Gastroesophageal sphincter (tissue), 4 donors: ENCODE results near the gene IMMP2L. TPM values are rescaled to one million over a fixed set of nuclear protein-coding genes. Genes with fewer than 3 reads are reported as not detected.

Experiments used
- ATAC-seq: fragments of 150-250 bp; one replicate; pipeline ENCODE4 v1.9.1; 2016; ENCODE audit warnings: mild to moderate bottlenecking, moderate library complexity
- H3K27ac ChIP-seq, 4 donors: fragments of 200-600 bp; sonication (generic) in 3 of 4; 1 replicate in 3 of 4; 2 replicates in 1 of 4; pipeline ENCODE4 v1.5.1; 2016 to 2019
- H3K27me3 ChIP-seq: fragments of 200-600 bp; sonication (generic); one replicate; pipeline ENCODE4 v1.5.1; 2019
- H3K36me3 ChIP-seq, 2 donors: fragments of 200-600 bp; sonication (generic); one replicate each; pipeline ENCODE4 v1.5.1; 2019; ENCODE audit warnings: control low read depth in 1 of 2
- H3K4me1 ChIP-seq, 3 donors: fragments of 200-600 bp; sonication (generic); 1 replicate in 2 of 3; 2 replicates in 1 of 3; pipeline ENCODE4 v1.5.1; 2016 to 2019; ENCODE audit warnings: control low read depth in 2 of 3
- H3K4me3 ChIP-seq, 2 donors: fragments of 200-600 bp; sonication (generic); one replicate each; pipeline ENCODE4 v1.5.1; 2019; ENCODE audit warnings: mild to moderate bottlenecking in 1 of 2, moderate library complexity in 1 of 2
- H3K9me3 ChIP-seq, 3 donors: fragments of 200-600 bp; sonication (generic); one replicate each; pipeline ENCODE4 v1.5.1; 2017 to 2019; ENCODE audit warnings: control low read depth in 2 of 3
- CTCF ChIP-seq, 4 experiments: fragments of 200-600 bp in 2 of 4; fragments of 450-650 bp in 2 of 4; sonication (generic) in 1 of 4; IDR thresholded peaks; one replicate each; pipeline ENCODE4 v1.5.1; 2017 to 2019; ENCODE audit warnings: antibody characterized with exemption in 4 of 4, mild to moderate bottlenecking in 2 of 4, moderate library complexity in 2 of 4
- EP300 ChIP-seq: sonication (generic); formaldehyde crosslinking; IDR thresholded peaks from one replicate; pipeline ENCODE4 v1.6.1; 2017; ENCODE audit warnings: antibody characterized with exemption, mild to moderate bottlenecking
- POLR2A ChIP-seq, 2 donors: fragments of 450-650 bp; IDR thresholded peaks; one replicate each; pipeline ENCODE4 v1.6.1; 2017; ENCODE audit warnings: antibody characterized with exemption in 2 of 2, mild to moderate bottlenecking in 2 of 2, moderate library complexity in 1 of 2
- POLR2AphosphoS5 ChIP-seq: sonication (generic); formaldehyde crosslinking; IDR thresholded peaks from one replicate; pipeline ENCODE4 v1.6.1; 2017; ENCODE audit warnings: antibody characterized with exemption
- WGBS, 2 donors: methylation state at CpG; one replicate each; pipeline ENCODE4 v1.1.5; 2018; ENCODE audit warnings: low coverage in 1 of 2; 5-methylcytosine and 5-hydroxymethylcytosine counted together
- total RNA-seq, 4 donors: library from RNA; depleted of rRNA; stranded (reverse); fragments of >200 nt; gene quantifications; one replicate each; pipeline ENCODE4 v1.1.0, GENCODE V29; 2016

The IMMP2L gene
- total RNA-seq, 4 donors from 2014 or later = 13.6 to 38.5 (median 30.1) TPM

GRCh38 chr7:110767550-110768110, 794.7 kb downstream of the IMMP2L start:
- 85 to 93% methylated on average over 2 to 3 of the region's 3 CpGs for WGBS, 2 donors
- TF ChIP-seq EP300 = no peak
- TF ChIP-seq CTCF (IDR thresholded peaks at IDR 0.05) = no peak
- no peak for TF ChIP-seq POLR2A (IDR thresholded peaks at IDR 0.05)
- no peak for TF ChIP-seq POLR2AphosphoS5
- no peaks in the 10 kb centered on the region for H3K36me3 ChIP-seq
- H3K4me3 ChIP-seq = no peak overlapping the region
- H3K4me1 ChIP-seq = no peaks in the 10 kb centered on the region
- no peaks in the 10 kb centered on the region for H3K9me3 ChIP-seq
- H3K27me3 ChIP-seq = no peaks in the 10 kb centered on the region
- no peak for ATAC-seq
- H3K27ac ChIP-seq = no peak overlapping the region

DNA sequence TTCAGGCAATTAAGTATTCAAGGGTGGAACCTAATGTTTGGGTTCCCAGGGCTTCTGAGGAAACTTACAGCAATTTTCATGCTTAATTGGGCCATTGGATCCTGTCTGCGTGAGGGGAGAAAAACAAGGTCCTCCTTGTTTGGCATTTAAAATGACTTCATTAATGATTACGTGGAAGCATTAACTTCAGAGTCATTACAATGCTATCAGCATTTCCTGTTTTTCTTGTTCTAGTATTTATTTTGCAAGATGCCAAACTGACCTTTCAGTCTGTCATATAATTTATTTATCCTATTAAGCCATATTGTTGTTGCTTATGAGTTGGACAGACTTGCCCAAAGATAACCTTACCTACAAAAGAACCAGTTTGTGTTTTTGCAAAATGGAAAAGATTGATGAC, 795.4 kb downstream of the IMMP2L start:
- H3K4me3 ChIP-seq = no peak overlapping the region
- H3K9me3 ChIP-seq = no peaks in the 10 kb centered on the region
- ATAC-seq = no peak
- H3K4me1 ChIP-seq = no peaks in the 10 kb centered on the region
- no peaks in the 10 kb centered on the region for H3K36me3 ChIP-seq
- H3K27me3 ChIP-seq = no peaks in the 10 kb centered on the region
- H3K27ac ChIP-seq = no peak overlapping the region
- 63 to 80% methylated on average over 2 of the region's 2 CpGs for WGBS, 2 donors
- TF ChIP-seq CTCF (IDR thresholded peaks at IDR 0.05) (no peak), EP300 (no peak), POLR2A (IDR thresholded peaks at IDR 0.05) (no peak), POLR2AphosphoS5 (no peak)

GRCh38 chr7:110764852-110765251, 797.4 kb downstream of the IMMP2L start:
- Histone ChIP-seq H3K4me3 (no peak overlapping the region), H3K27me3 (no peaks in the 10 kb centered on the region), H3K36me3 (no peaks in the 10 kb centered on the region), H3K4me1 (no peaks in the 10 kb centered on the region), H3K27ac (no peak overlapping the region), H3K9me3 (no peaks in the 10 kb centered on the region)
- WGBS, 2 donors = 100% methylated on average over 3 of the region's 3 CpGs
- no peak for ATAC-seq
- no peak for TF ChIP-seq POLR2AphosphoS5
- no peak for TF ChIP-seq POLR2A (IDR thresholded peaks at IDR 0.05)
- no peak for TF ChIP-seq EP300
- TF ChIP-seq CTCF (IDR thresholded peaks at IDR 0.05) = no peak

GRCh38 chr7:110762546-110763225, 799.6 kb downstream of the IMMP2L start:
- Histone ChIP-seq H3K36me3 (no peaks in the 10 kb centered on the region), H3K9me3 (no peaks in the 10 kb centered on the region), H3K27me3 (no peaks in the 10 kb centered on the region), H3K4me1 (no peaks in the 10 kb centered on the region), H3K27ac (no peak overlapping the region), H3K4me3 (no peak overlapping the region)
- no peak for ATAC-seq
- WGBS, 2 donors = 40 to 80% methylated on average over 2 of the region's 2 CpGs
- TF ChIP-seq POLR2AphosphoS5 (no peak), CTCF (IDR thresholded peaks at IDR 0.05) (no peak), POLR2A (IDR thresholded peaks at IDR 0.05) (no peak), EP300 (no peak)

DNA sequence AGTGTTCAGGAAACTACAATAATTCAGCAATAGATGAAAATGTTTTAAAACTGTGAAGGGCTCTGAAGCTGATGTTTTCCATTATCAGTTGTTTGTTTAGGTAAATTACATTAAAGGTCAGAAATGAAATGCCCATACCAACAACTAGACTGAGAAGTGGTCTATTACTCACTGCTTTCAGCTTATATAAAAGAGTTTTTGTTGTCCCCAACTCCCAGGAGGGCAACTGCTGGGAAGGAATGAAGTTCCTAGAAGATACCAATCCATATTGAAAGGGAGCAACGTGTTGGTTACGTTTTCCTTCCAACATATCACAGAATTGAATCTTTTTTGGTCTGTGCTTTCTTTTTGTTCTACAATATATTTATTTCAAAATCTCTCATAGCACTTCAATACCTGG, 802.0 kb downstream of the IMMP2L start:
- Histone ChIP-seq H3K4me1 (no peaks in the 10 kb centered on the region), H3K4me3 (no peak overlapping the region), H3K27me3 (no peaks in the 10 kb centered on the region), H3K27ac (no peak overlapping the region), H3K36me3 (no peaks in the 10 kb centered on the region), H3K9me3 (no peaks in the 10 kb centered on the region)
- 76 to 100% methylated on average over 2 of the region's 2 CpGs for WGBS, 2 donors
- ATAC-seq = no peak
- no peak for TF ChIP-seq EP300
- no peak for TF ChIP-seq POLR2AphosphoS5
- no peak for TF ChIP-seq POLR2A (IDR thresholded peaks at IDR 0.05)
- TF ChIP-seq CTCF (IDR thresholded peaks at IDR 0.05) = no peak
